ENCODE results near the gene ZFPM1. TPM values are rescaled to one million over a fixed set of nuclear protein-coding genes. Genes with fewer than 3 reads are reported as not detected.

The ZFPM1 gene
- total RNA-seq, 4 donors from 2014 or later: 0.50 to 4.0 (median 1.3) TPM

DNA sequence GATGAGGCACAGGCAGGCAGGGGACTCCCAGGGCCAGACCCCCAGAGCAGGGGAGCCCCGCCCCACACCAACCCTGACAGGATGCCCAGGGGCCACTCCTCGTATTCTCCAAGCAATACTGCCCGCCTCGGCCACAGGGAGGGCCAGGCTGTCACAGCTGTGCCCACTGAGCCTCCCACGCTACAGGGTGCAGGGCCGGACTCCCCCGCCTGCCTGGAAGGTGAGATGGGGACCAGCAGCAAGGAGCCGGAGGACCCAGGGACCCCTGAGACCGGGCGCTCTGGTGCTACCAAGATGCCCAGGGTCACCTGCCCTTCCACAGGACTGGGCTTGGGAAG is 18.8 kb upstream of the ZFPM1 start:
- DNase-seq (ENCODE audit: low spot score) (no peak), ATAC-seq (ENCODE audit: low FRiP score) (no peak)
- TF ChIP-seq, protein P1, sequence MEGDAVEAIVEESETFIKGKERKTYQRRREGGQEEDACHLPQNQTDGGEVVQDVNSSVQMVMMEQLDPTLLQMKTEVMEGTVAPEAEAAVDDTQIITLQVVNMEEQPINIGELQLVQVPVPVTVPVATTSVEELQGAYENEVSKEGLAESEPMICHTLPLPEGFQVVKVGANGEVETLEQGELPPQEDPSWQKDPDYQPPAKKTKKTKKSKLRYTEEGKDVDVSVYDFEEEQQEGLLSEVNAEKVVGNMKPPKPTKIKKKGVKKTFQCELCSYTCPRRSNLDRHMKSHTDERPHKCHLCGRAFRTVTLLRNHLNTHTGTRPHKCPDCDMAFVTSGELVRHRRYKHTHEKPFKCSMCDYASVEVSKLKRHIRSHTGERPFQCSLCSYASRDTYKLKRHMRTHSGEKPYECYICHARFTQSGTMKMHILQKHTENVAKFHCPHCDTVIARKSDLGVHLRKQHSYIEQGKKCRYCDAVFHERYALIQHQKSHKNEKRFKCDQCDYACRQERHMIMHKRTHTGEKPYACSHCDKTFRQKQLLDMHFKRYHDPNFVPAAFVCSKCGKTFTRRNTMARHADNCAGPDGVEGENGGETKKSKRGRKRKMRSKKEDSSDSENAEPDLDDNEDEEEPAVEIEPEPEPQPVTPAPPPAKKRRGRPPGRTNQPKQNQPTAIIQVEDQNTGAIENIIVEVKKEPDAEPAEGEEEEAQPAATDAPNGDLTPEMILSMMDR (IDR thresholded peaks at IDR 0.05): no peak

DNA sequence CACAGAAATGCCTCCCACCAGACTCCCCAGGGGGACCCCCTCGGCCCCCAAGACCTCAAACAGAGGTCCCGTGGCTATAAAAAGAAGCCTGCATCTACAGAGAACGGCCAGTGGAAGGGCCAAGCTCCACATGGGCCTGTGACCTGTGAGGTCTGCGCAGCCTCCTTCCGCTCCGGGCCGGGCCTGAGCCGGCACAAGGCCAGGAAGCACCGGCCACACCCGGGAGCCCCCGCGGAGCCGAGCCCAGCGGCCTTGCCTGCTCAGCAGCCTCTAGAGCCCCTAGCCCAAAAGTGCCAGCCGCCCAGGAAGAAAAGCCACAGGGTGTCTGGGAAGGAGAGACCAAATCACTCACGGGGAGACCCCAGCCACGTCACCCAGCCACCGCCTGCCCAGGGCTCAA is 18.3 kb upstream of the ZFPM1 start:
- DNase-seq (ENCODE audit: low spot score) (no peak), ATAC-seq (ENCODE audit: low FRiP score) (no peak)
- TF ChIP-seq, protein P1 (IDR thresholded peaks at IDR 0.05): no peak

DNA sequence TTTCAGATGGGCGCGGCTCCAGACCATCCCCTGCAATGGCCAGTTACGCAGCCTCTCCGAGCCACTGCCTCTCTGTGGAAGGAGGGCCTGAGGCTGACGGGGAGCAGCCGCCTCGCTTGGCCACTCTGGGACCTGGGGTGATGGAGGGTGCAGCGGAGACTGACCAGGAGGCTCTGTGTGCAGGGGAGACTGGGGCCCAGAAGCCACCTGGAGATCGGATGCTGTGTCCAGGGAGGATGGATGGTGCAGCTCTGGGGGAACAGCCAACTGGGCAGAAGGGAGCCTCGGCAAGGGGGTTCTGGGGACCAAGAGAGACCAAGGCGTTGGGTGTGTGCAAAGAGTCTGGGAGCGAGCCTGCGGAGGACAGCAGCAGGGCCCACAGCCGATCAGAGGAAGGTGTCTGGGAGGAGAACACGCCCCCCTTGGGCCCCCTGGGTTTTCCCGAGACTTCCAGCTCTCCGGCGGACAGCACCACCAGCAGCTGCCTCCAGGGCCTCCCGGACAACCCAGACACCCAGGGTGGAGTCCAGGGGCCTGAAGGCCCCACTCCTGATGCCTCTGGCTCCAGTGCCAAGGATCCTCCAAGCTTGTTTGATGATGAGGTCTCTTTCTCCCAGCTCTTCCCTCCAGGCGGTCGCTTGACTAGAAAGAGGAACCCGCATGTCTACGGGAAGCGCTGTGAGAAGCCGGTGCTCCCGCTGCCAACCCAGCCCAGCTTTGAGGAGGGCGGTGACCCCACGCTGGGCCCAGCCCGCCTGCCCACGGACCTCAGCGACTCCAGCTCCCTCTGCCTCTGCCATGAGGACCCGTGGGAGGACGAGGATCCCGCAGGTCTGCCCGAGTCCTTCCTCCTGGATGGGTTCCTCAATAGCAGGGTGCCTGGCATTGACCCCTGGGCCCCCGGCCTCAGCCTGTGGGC is 17.4 kb upstream of the ZFPM1 start:
- DNase-seq (ENCODE audit: low spot score): no peak
- ATAC-seq (ENCODE audit: low FRiP score): no peak
- TF ChIP-seq, protein P1 (IDR thresholded peaks at IDR 0.05): no peak

DNA sequence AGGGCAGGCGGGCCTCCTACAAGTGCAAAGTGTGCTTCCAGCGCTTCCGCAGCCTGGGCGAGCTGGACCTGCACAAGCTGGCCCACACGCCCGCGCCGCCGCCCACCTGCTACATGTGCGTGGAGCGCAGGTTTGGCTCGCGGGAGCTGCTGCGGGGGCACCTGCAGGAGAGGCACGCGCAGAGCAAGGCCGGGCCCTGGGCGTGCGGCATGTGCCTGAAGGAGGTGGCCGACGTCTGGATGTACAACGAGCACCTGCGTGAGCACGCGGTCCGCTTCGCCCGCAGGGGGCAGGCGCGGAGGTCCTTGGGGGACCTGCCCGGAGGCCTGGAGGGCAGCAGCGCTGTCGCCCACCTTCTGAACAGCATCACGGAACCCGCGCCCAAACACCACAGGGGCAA is 16.3 kb upstream of the ZFPM1 start:
- no peak for ATAC-seq (ENCODE audit: low FRiP score)
- TF ChIP-seq, protein P1 (IDR thresholded peaks at IDR 0.05): no peak
- DNase-seq (ENCODE audit: low spot score): no peak

GRCh38 chr16:88437367-88437964 is 15.6 kb upstream of the ZFPM1 start:
- ATAC-seq (ENCODE audit: low FRiP score) (no peak), DNase-seq (ENCODE audit: low spot score) (peak; percentile 46)
- TF ChIP-seq, protein P1 (IDR thresholded peaks at IDR 0.05): peak in 2 of 3 donors; percentile 17 to 68

DNA sequence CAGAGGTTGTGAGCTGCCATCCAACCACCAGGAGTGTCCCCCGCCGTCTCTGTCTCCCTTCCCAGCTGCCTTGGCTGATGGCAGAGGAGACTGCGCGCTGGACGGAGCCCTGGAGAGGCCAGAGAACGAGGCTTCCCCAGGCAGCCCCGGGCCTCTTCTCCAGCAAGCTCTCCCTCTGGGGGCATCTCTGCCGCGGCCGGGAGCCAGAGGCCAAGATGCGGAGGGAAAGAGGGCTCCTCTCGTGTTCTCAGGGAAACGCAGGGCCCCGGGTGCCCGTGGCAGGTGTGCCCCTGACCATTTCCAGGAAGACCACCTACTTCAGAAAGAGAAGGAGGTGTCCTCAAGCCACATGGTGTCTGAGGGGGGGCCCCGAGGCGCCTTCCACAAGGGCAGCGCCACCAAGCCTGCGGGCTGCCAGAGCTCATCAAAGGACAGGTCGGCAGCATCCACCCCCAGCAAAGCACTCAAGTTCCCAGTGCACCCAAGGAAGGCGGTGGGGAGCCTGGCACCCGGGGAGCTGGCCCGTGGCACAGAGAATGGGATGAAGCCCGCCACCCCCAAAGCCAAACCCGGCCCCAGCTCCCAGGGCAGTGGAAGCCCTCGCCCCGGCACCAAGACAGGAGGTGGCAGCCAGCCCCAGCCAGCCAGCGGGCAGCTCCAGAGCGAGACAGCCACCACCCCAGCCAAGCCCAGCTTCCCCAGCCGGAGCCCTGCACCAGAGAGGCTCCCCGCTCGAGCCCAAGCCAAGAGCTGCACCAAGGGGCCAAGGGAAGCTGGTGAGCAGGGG is 14.8 kb upstream of the ZFPM1 start:
- TF ChIP-seq, protein P1 (IDR thresholded peaks at IDR 0.05): no peak
- ATAC-seq (ENCODE audit: low FRiP score): no peak
- DNase-seq (ENCODE audit: low spot score): no peak
